GM21786 (cell line): Measurements from ENCODE around the gene NPIPB6.
"Not testable (repeated sequence)": the region's sequence is repeated elsewhere in the genome, so short reads cannot be mapped to it uniquely, and the experiment has no call there.

Experiments used
- ATAC-seq: cut with Tn5 transposase; IDR thresholded peaks from one replicate; pipeline ENCODE4 v1.9.1; 2021; ENCODE audit not compliant: unreplicated experiment

The NPIPB6 gene

GRCh38 chr16:28363408-28363807 is at the start of gene NPIPB6:
Gene NPIPB6 (minus strand): TSS chr16:28363508. CDS start chr16:28362822, 686 bp downstream.
- ATAC-seq, result not testable (repeated sequence)

GRCh38 chr16:28403220-28404072 is 40.1 kb upstream of the NPIPB6 start, which contains the start of gene EIF3CL:
Gene EIF3CL (minus strand): TSS chr16:28403841. CDS start chr16:28403618, 223 bp downstream.
- peak; percentile 99 for ATAC-seq

- ATAC-seq, result not testable (repeated sequence)
These were observed 28.7 kb upstream of the NPIPB6 start for GRCh38 chr16:28392054-28392453.

GRCh38 chr16:28382177-28382867 is 19.0 kb upstream of the NPIPB6 start:
- ATAC-seq, result not testable (repeated sequence)

- ATAC-seq, result not testable (repeated sequence)
These were observed 14.5 kb upstream of the NPIPB6 start for GRCh38 chr16:28377822-28378221.

DNA sequence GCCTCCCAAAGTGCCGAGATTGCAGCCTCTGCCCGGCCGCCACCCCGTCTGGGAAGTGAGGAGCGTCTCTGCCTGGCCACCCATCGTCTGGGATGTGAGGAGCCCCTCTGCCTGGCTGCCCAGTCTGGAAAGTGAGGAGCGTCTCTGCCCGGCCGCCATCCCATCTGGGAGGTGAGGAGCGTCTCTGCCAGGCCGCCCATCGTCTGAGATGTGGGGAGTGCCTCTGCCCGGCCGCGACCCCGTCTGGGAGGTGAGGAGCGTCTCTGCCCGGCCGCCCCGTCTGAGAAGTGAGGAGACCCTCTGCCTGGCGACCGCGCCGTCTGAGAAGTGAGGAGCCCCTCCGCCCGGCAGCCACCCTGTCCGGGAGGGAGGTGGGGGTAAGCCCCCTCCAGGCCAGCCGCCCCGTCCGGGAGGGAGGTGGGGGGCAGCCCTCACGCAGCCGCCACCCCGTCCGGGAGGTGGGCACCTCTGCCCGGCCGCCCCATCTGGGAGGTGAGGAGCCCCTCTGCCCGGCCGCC is 13.9 kb upstream of the NPIPB6 start:
- ATAC-seq, result not testable (repeated sequence)

GRCh38 chr16:28375115-28375514 is 11.8 kb upstream of the NPIPB6 start:
- not testable (repeated sequence) for ATAC-seq

GRCh38 chr16:28374281-28374680 is 11.0 kb upstream of the NPIPB6 start:
- ATAC-seq, result not testable (repeated sequence)

DNA sequence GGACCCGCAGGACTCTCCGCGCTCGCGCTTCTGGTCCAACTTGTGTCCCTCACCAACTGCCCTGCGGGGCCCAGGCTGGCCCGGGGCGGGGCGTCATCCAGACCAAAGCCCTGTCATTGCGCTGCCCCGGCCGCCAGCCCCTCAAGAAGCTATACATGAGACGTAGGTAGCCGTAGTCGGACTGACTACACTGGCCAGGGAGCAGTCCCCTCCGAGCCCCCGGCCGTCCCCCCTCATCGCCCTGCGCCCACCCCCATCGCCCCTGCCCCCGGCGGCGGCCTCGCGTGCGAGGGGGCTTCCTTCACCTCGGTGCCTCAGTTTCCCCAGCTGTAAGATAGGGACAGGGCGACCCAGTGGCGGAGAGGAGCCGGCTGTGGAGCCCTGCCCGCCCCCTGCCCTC is 4.6 kb upstream of the NPIPB6 start:
- not testable (repeated sequence) for ATAC-seq

- peak; percentile 89 for ATAC-seq
These were observed 1.2 kb upstream of the NPIPB6 start for GRCh38 chr16:28364268-28365173.

GRCh38 chr16:28362600-28362999 is 708 bp downstream of the NPIPB6 start:
- not testable (repeated sequence) for ATAC-seq

GRCh38 chr16:28338230-28338629 is 25.1 kb downstream of the NPIPB6 start:
- not testable (repeated sequence) for ATAC-seq

DNA sequence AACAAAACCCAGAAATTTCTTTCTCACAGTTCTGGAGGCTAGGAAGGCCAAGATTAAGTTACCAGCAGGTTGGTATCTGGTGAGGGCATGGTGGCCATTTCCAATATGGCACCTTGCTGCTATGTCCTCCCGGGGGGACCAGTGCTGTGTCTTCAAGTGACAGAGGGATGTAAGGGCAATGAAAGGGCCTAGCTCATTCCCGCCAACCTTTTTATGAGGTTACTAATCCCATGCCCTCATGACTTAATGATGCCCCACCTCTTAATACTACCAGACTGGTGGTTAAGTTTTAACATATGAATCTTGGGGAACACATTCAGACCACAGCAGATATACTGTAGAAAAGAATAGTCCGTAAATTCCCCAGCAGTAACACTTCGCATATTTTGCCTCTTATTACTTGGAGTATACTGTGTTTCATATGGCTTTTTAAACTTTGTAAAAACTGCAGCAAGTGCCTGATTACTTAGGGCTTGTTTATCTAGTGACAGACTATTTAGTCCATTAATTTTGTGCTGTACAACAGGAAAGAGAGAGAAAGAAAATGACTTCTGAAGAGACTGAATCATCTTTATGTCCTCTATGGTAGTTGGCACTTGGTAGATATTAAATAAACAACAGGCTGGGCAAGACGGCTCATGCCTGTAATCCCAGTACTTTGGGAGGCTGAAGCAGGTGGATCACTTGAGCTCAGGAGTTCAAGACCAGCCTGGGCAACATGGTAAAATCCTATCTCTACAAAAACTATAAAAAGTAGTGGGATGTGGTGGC is 26.2 kb downstream of the NPIPB6 start:
- not testable (repeated sequence) for ATAC-seq

- not testable (repeated sequence) for ATAC-seq
These were observed 27.6 kb downstream of the NPIPB6 start for GRCh38 chr16:28335678-28336077.

DNA sequence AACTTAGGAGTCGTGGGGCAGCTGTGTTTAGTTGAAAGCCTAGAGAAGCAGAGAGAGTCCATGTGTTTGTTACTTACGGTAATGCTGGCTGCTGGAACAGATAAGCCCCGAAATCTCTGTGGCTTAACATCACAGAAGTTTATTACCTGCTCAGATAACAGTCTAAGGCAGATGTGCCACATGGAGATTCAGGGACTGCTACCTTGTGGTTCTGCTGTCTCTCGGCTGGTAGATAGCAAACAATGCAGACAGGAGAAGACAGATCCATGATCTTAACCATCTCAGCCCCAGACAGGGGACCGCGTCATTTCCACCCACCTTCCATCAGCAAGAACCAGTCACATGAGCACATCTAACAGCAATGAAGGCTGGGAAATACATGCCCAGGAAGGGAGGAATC is 30.7 kb downstream of the NPIPB6 start:
- ATAC-seq, result not testable (repeated sequence)

- ATAC-seq, result not testable (repeated sequence)
These were observed 32.3 kb downstream of the NPIPB6 start for GRCh38 chr16:28330981-28331380.

GRCh38 chr16:28330232-28330631 is 33.1 kb downstream of the NPIPB6 start:
- ATAC-seq, result not testable (repeated sequence)

DNA sequence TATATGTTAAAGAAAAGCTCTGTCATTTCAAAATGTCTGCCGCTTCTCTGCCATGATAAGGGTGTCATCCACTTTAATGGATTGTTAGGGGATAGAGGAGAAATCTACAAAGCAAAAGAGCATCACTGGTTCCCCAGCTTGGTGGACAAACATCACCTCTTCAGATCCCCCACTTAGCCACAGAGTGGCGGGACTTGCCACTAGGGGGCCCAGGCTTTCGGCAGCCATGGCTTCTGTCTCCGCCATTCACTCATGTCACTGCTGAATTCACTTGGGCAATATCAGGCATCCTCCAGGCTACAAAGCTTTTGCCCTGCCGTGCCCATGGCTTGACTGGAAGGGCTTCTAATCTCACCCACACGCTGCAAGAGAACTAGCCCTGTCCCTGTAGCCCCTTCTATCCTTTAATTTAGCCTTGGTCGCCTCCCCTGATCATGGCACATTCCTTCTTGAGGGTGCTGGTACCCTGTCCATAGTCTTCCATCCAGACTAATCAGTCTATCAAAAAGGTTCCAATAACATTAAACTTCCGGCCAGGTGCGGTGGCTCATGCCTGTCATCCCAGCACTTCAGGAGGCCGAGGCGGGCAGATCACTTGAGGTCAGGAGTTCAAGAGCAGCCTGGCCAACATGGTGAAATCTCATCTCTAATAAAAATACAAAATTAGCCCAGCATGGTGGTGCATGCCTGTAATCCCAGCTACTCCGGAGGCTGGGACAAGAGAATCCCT is 36.3 kb downstream of the NPIPB6 start:
- no peak for ATAC-seq

DNA sequence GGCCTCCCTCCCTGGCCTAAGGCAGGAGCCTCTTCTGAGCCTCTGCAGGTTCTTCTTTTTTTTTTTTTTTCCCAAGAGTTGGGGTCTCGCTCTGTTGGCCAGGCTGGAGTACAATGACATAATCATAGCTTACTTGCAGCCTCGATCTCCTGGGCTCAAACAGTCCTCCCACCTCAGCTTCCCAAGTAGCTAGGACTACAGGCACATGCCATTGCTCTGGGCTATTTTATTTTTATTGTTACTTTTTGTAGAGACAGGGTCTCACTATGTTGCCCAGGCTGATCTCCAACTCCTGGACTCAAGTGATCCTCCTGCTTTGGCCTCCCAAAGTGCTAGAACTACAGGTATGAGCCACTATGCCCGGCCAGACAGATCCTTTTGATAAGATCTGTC is 38.4 kb downstream of the NPIPB6 start:
- no peak for ATAC-seq
